ENCODE measurements around the gene GATC.

Gene GATC

GRCh38 chr12:120445911-120446843 lies at the start of gene GATC, which contains the start of gene TRIAP1:
Gene GATC, plus strand, starts transcription at chr12:120446444. Its CDS starts 37 bp downstream, at chr12:120446481.
Gene TRIAP1, minus strand, starts transcription at chr12:120446384. Its CDS starts 12 bp downstream, at chr12:120446372.
- peak; percentile 86 for DNase-seq

GRCh38 chr12:120397824-120398540 lies 48.3 kb upstream of the GATC start:
- DNase-seq: no peak

- no peak for DNase-seq
Observed at GRCh38 chr12:120399531-120399930, 46.7 kb upstream of the GATC start.

- DNase-seq: no peak
Observed at GRCh38 chr12:120402217-120402616, 44.0 kb upstream of the GATC start.

GRCh38 chr12:120403869-120404268 lies 42.4 kb upstream of the GATC start:
- no peak for DNase-seq

GRCh38 chr12:120404271-120404670 lies 42.0 kb upstream of the GATC start:
- DNase-seq: no peak

GRCh38 chr12:120406069-120406468 lies 40.2 kb upstream of the GATC start:
- no peak for DNase-seq

GRCh38 chr12:120406553-120406952 lies 39.7 kb upstream of the GATC start:
- no peak for DNase-seq

GRCh38 chr12:120408771-120409170 lies 37.5 kb upstream of the GATC start:
- DNase-seq: no peak

GRCh38 chr12:120412421-120412820 lies 33.8 kb upstream of the GATC start:
- no peak for DNase-seq

- DNase-seq: no peak
Observed at GRCh38 chr12:120413901-120414695, 32.1 kb upstream of the GATC start.

- DNase-seq: no peak
Observed at GRCh38 chr12:120416490-120417216, 29.6 kb upstream of the GATC start.

GRCh38 chr12:120417917-120418580 lies 28.2 kb upstream of the GATC start:
- no peak for DNase-seq

GRCh38 chr12:120421701-120422100 lies 24.5 kb upstream of the GATC start:
- DNase-seq: no peak

GRCh38 chr12:120422892-120423456 lies 23.3 kb upstream of the GATC start:
- DNase-seq: no peak

GRCh38 chr12:120425797-120426196 lies 20.4 kb upstream of the GATC start:
- DNase-seq: no peak

GRCh38 chr12:120428597-120429229 lies 17.5 kb upstream of the GATC start:
- DNase-seq: no peak

- no peak for DNase-seq
Observed at GRCh38 chr12:120429368-120429767, 16.9 kb upstream of the GATC start.

- DNase-seq: no peak
Observed at GRCh38 chr12:120432772-120433525, 13.3 kb upstream of the GATC start.
